H9 (cell line): ENCODE results near the gene CLIC3. TPM values are rescaled to one million over a fixed set of nuclear protein-coding genes. Genes with fewer than 3 reads are reported as not detected.

Experiments used
- DNase-seq: peaks from one replicate; pipeline ENCODE4 v3.0.0-alpha.2; 2017
- H2AFZ ChIP-seq: one replicate; pipeline ENCODE4 v1.6.1; 2013; ENCODE audit warnings: mild to moderate bottlenecking, low read length, control low read depth, moderate library complexity
- H2AK5ac ChIP-seq: 2 replicates; pipeline ENCODE4 v1.6.1; 2013; ENCODE audit warnings: low read length, control low read depth, mixed read lengths; ENCODE audit not compliant: insufficient read length
- H2BK120ac ChIP-seq: one replicate; pipeline ENCODE4 v1.6.1; 2013; ENCODE audit warnings: low read depth, mild to moderate bottlenecking, low read length, control low read depth, inconsistent platforms; ENCODE audit not compliant: poor library complexity, severe bottlenecking
- H2BK12ac ChIP-seq: 2 replicates; pipeline ENCODE4 v1.6.1; 2013; ENCODE audit warnings: low read length, control low read depth, mixed read lengths, low read depth; ENCODE audit not compliant: insufficient read length
- H2BK15ac ChIP-seq: 2 replicates; pipeline ENCODE4 v1.6.1; 2013; ENCODE audit warnings: low read depth, low read length, control low read depth
- H2BK20ac ChIP-seq: one replicate; pipeline ENCODE4 v1.6.1; 2013; ENCODE audit warnings: low read depth, mild to moderate bottlenecking, low read length, control low read depth, inconsistent platforms; ENCODE audit not compliant: poor library complexity, severe bottlenecking
- H2BK5ac ChIP-seq: 2 replicates; pipeline ENCODE4 v1.6.1; 2013; ENCODE audit warnings: low read length, control low read depth, mixed read lengths; ENCODE audit not compliant: insufficient read length
- H3K14ac ChIP-seq: 2 replicates; pipeline ENCODE4 v1.6.1; 2013; ENCODE audit warnings: low read length, control low read depth; ENCODE audit not compliant: insufficient read depth
- H3K18ac ChIP-seq: 2 replicates; pipeline ENCODE4 v1.6.1; 2013; ENCODE audit warnings: low read depth, mild to moderate bottlenecking, mixed read lengths, low read length, control low read depth; ENCODE audit not compliant: insufficient read length
- H3K23ac ChIP-seq: 2 replicates; pipeline ENCODE4 v1.6.1; 2013; ENCODE audit warnings: low read length, control low read depth, mixed read lengths, low read depth; ENCODE audit not compliant: insufficient read length
- H3K23me2 ChIP-seq: 2 replicates; pipeline ENCODE4 v1.6.1; 2013; ENCODE audit warnings: low read depth, mild to moderate bottlenecking, mixed read lengths, low read length, control low read depth; ENCODE audit not compliant: insufficient read length, poor library complexity, severe bottlenecking
- H3K27ac ChIP-seq: 2 replicates; pipeline ENCODE4 v1.5.1; 2013; ENCODE audit warnings: low read length, control low read depth, mixed read lengths, low read depth; ENCODE audit not compliant: insufficient read length
- H3K27me3 ChIP-seq: 2 replicates; pipeline ENCODE4 v1.6.1; 2013; ENCODE audit warnings: low read length, control low read depth, inconsistent platforms; ENCODE audit not compliant: insufficient read depth
- H3K4ac ChIP-seq: 2 replicates; pipeline ENCODE4 v1.6.1; 2013; ENCODE audit warnings: low read depth, mild to moderate bottlenecking, control low read depth, inconsistent platforms, low read length, moderate library complexity
- H3K4me1 ChIP-seq: 2 replicates; pipeline ENCODE4 v1.6.1; 2013; ENCODE audit warnings: low read length, control low read depth, inconsistent platforms; ENCODE audit not compliant: insufficient read depth
- H3K4me2 ChIP-seq: 2 replicates; pipeline ENCODE4 v1.6.1; 2013; ENCODE audit warnings: low read length, control low read depth, mixed read lengths; ENCODE audit not compliant: insufficient read length, insufficient read depth
- H3K56ac ChIP-seq: 2 replicates; pipeline ENCODE4 v1.6.1; 2013; ENCODE audit warnings: low read depth, mild to moderate bottlenecking, mixed read lengths, low read length, control low read depth; ENCODE audit not compliant: insufficient read length
- H3K79me1 ChIP-seq: 2 replicates; pipeline ENCODE4 v1.6.1; 2013; ENCODE audit warnings: low read depth, mild to moderate bottlenecking, moderate library complexity, low read length, control low read depth, inconsistent platforms; ENCODE audit not compliant: insufficient read depth, poor library complexity, severe bottlenecking
- H3K79me2 ChIP-seq: 2 replicates; pipeline ENCODE4 v1.6.1; 2013; ENCODE audit warnings: low read length, control low read depth, inconsistent platforms; ENCODE audit not compliant: insufficient read depth
- H3K9ac ChIP-seq: 2 replicates; pipeline ENCODE4 v1.6.1; 2013; ENCODE audit warnings: low read length, control low read depth, mixed read lengths; ENCODE audit not compliant: insufficient read length; ENCODE audit errors: extremely low read depth
- H3K9me3 ChIP-seq: one replicate; pipeline ENCODE4 v1.6.1; 2013; ENCODE audit warnings: low read depth, low read length, inconsistent platforms; ENCODE audit not compliant: control insufficient read depth
- H3T11ph ChIP-seq: one replicate; pipeline ENCODE4 v1.6.1; 2013; ENCODE audit warnings: mild to moderate bottlenecking, low read length, control low read depth, inconsistent platforms
- H4K20me1 ChIP-seq: one replicate; pipeline ENCODE4 v1.6.1; 2013; ENCODE audit not compliant: control insufficient read depth, insufficient read length, insufficient read depth
- H4K5ac ChIP-seq: 2 replicates; pipeline ENCODE4 v1.6.1; 2013; ENCODE audit warnings: low read depth, mild to moderate bottlenecking, mixed read lengths, low read length, control low read depth; ENCODE audit not compliant: insufficient read length
- H4K8ac ChIP-seq: replicated peaks from 2 replicates; pipeline ENCODE4 v1.6.1; 2013; ENCODE audit warnings: low read length, control low read depth, mixed read lengths, low read depth; ENCODE audit not compliant: insufficient read length
- H4K91ac ChIP-seq: 2 replicates; pipeline ENCODE4 v1.6.1; 2013; ENCODE audit warnings: low read depth, mild to moderate bottlenecking, moderate library complexity, mixed read lengths, low read length, control low read depth; ENCODE audit not compliant: insufficient read length
- H3K27ac Mint-ChIP-seq, 3 experiments: 2 replicates in 2 of 3; 3 replicates in 1 of 3; pipeline ENCODE4 v1.8.0; 2020 to 2021; ENCODE audit warnings: mixed read lengths in 3 of 3, mild to moderate bottlenecking in 1 of 3, moderate library complexity in 1 of 3
- H3K27me3 Mint-ChIP-seq: 2 replicates; pipeline ENCODE4 v1.8.0; 2021; ENCODE audit warnings: low read depth, mild to moderate bottlenecking, moderate library complexity, mixed read lengths
- H3K36me3 Mint-ChIP-seq, 3 experiments: 2 replicates in 2 of 3; 3 replicates in 1 of 3; pipeline ENCODE4 v1.8.0; 2020 to 2021; ENCODE audit warnings: low read depth in 3 of 3, mixed read lengths in 3 of 3; ENCODE audit not compliant: insufficient read depth in 1 of 3
- H3K4me1 Mint-ChIP-seq, 2 experiments: 2 replicates each; pipeline ENCODE4 v1.8.0; 2020; ENCODE audit warnings: mixed read lengths in 2 of 2
- H3K4me3 Mint-ChIP-seq, 2 experiments: 2 replicates in 1 of 2; 3 replicates in 1 of 2; pipeline ENCODE4 v1.8.0; 2020 to 2021; ENCODE audit warnings: mild to moderate bottlenecking in 2 of 2, mixed read lengths in 2 of 2, moderate library complexity in 1 of 2
- H3K9me3 Mint-ChIP-seq, 2 experiments: 2 replicates in 1 of 2; 3 replicates in 1 of 2; pipeline ENCODE4 v1.8.0; 2020; ENCODE audit warnings: mild to moderate bottlenecking in 2 of 2, mixed read lengths in 2 of 2, moderate library complexity in 1 of 2
- WGBS: extraction: QIAGEN DNeasy Blood & Tissue Kit; methylation state at CpG from one replicate; pipeline ENCODE4 v1.1.7; 2013; ENCODE audit warnings: missing lambda C conversion rate, low lambda C conversion rate, mixed read lengths; ENCODE audit not compliant: insufficient read length; ENCODE audit errors: extremely low coverage; 5-methylcytosine and 5-hydroxymethylcytosine counted together
- total RNA-seq: library from RNA; stranded (reverse); gene quantifications from 2 replicates; pipeline ENCODE4 v1.2.1, GENCODE V29; 2021
- TF ChIP-seq, protein P1 (sequence below): fragments of 200-600 bp; sonication (generic); conservative IDR thresholded peaks from 3 replicates; pipeline ENCODE4 v1.8.0; 2021; ENCODE audit warnings: antibody characterized with exemption, mild to moderate bottlenecking

The CLIC3 gene
- total RNA-seq, 1 experiment from 2014 or later, result 0.31 TPM

DNA sequence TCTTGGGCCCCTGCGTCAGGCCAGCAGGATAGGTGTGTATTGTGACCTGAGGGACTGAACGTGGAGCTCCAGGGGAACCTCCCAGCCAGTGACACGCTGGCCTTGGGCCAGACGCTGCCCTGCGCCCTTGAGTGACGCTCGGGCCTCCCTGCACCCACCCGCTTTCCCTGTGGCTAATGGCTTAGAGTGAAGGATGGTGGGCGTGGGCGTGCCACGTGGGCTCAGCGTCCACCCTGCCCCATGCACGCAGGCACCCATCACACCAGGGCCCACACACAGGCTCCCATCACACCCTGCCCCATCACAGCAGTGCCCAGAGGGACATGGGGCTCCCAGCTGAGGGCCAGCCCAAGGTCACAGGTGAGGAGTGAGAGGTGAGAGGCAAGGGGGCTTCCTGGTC is 40.7 kb upstream of the CLIC3 start:
- Histone ChIP-seq H4K20me1 (no peaks in the 10 kb centered on the region), H3K14ac (no peak overlapping the region), H2BK120ac (no peak overlapping the region), H3K4me1 (no peaks in the 10 kb centered on the region), H3K23me2 (no peaks in the 10 kb centered on the region), H2BK20ac (no peak overlapping the region), H3K79me2 (no peaks in the 10 kb centered on the region), H4K5ac (no peak overlapping the region), H3K4me2 (no peak overlapping the region), H3K79me1 (no peaks in the 10 kb centered on the region), H2AFZ (no peak overlapping the region), H2BK15ac (no peak overlapping the region), H2BK12ac (no peak overlapping the region), H3K27ac (no peak overlapping the region), H3K23ac (no peak overlapping the region), H3K9ac (no peak overlapping the region), H2BK5ac (no peak overlapping the region), H3K9me3 (no peaks in the 10 kb centered on the region), H3K27me3 (no peaks in the 10 kb centered on the region), H4K91ac (no peak overlapping the region), H3T11ph (no peak overlapping the region), H3K56ac (no peak overlapping the region), H3K18ac (no peak overlapping the region), H4K8ac (no peak overlapping the region), H2AK5ac (no peak overlapping the region), H3K4ac (no peak overlapping the region)
- TF ChIP-seq, protein P1, sequence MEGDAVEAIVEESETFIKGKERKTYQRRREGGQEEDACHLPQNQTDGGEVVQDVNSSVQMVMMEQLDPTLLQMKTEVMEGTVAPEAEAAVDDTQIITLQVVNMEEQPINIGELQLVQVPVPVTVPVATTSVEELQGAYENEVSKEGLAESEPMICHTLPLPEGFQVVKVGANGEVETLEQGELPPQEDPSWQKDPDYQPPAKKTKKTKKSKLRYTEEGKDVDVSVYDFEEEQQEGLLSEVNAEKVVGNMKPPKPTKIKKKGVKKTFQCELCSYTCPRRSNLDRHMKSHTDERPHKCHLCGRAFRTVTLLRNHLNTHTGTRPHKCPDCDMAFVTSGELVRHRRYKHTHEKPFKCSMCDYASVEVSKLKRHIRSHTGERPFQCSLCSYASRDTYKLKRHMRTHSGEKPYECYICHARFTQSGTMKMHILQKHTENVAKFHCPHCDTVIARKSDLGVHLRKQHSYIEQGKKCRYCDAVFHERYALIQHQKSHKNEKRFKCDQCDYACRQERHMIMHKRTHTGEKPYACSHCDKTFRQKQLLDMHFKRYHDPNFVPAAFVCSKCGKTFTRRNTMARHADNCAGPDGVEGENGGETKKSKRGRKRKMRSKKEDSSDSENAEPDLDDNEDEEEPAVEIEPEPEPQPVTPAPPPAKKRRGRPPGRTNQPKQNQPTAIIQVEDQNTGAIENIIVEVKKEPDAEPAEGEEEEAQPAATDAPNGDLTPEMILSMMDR, result no peak
- H3K36me3 Mint-ChIP-seq, result peaks cover 0 to 14% (median 5%) of the 10 kb centered on the region in 3 experiments; a peak in 5 of 7 replicates
- no peaks in the 10 kb centered on the region for H3K9me3 Mint-ChIP-seq
- no peak overlapping the region for H3K27ac Mint-ChIP-seq
- H3K27me3 Mint-ChIP-seq, result peaks cover 17% of the 10 kb centered on the region
- H3K4me1 Mint-ChIP-seq, result no peaks in the 10 kb centered on the region; a peak in 1 of 4 replicates
- no peak overlapping the region for H3K4me3 Mint-ChIP-seq
- WGBS, result no CpG with 5 or more reads among the region's 13 CpGs
- DNase-seq, result no peak
